Measurements from ENCODE around the gene SERPINA10.

SERPINA10 gene, protein sequence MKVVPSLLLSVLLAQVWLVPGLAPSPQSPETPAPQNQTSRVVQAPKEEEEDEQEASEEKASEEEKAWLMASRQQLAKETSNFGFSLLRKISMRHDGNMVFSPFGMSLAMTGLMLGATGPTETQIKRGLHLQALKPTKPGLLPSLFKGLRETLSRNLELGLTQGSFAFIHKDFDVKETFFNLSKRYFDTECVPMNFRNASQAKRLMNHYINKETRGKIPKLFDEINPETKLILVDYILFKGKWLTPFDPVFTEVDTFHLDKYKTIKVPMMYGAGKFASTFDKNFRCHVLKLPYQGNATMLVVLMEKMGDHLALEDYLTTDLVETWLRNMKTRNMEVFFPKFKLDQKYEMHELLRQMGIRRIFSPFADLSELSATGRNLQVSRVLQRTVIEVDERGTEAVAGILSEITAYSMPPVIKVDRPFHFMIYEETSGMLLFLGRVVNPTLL

DNA sequence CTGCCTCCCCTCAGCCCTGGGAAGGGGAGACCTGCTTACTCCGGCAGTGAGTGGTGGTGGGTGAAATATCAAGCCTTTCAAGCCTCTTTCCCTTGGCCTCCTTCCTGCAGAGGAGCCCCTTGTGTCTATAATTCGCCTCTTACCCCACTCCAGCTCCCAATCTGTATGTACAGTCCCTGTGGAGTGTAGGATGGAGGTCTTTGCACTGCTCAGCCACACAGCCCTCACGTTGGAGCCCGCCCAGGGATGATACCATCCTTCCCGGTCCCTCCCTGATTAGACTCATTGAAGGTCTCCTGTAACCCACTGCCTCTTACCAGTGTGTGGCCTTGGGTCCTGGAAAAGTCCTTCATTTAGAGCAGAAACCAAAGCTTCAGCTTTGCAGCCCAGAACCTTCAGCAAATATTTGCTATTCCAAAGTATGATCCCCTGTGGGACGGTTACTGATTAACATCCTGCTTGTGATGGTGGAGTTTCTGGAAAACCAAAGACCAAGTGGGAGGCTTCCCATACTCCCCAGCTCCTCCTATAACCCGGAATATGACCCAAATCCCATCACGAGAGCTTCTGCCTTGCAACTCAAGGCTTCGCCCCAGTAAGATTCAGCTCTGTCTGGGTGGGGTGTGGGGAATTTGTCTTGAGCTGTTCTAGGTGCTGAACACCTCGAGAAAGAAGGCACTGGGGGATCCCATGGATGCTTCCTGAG is at the start of gene SERPINA10:
SERPINA10 (minus strand) TSS at position 397 of the 706 bp plus-strand sequence. CDS start 2,675 bp downstream, outside the sequence.
- no peak for DNase-seq (ENCODE audit: low read depth in 2 of 2)

DNA sequence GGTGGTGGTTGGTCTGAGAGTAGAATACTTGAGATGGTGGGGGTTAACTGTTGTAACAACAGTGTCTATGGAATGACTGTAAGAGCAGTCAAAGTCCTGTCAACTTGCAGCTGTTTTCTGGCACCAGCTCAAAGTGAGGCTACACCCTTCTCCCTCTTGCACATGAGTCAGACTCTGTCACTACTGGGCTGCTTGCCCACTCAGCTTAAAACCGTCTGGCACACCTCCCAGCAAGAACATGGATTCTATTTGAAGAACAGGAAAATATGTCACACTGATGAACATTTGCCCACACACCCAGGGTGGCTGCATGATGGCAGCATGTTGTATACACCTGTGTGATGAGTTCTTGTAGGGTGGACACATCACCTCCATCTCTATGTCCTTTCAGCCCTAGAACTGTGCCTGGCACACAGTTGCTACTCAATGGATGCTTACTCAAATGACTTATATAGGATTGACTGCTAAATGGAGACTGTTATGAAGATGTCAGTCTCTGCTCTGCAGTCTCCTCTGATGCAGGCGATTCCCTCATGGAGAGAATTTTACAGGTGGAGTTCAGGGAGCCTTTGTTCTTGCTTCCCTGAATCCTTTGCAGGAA is 49.4 kb upstream of the SERPINA10 start:
- DNase-seq (ENCODE audit: low read depth in 2 of 2) = no peak

DNA sequence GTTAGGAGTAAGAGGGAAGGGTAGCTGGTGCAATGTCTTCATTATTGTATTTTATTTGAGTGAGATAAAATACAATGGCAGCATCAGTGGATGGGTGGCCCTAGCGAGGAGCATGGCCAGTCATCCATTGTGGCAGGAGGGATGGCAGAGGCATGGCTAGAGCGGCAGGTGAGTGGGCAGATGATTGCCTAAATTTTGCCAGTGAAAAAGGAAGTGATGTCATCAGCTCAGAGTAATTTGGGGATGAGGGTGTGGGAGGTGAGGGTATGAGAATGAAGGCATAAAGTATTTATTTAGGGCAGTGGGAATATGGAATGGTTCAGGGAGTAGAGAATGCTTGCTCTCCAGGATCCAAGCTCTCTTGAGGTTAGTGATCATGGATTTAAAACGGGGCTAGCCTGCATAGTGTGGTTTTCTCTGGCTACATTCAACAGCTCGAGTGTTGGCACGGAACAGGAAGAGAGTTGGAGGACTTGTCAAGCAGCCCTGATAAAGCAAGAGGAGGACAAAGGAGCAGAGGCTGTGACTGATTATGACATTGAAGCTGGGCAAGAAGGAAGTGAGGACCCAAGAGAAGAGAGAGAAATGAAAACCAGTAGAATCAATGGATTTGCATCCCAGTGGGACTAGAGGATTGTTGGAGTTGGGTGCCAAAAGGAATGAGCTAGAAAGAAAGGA is 48.7 kb upstream of the SERPINA10 start:
- DNase-seq (ENCODE audit: low read depth in 2 of 2) = no peak

DNA sequence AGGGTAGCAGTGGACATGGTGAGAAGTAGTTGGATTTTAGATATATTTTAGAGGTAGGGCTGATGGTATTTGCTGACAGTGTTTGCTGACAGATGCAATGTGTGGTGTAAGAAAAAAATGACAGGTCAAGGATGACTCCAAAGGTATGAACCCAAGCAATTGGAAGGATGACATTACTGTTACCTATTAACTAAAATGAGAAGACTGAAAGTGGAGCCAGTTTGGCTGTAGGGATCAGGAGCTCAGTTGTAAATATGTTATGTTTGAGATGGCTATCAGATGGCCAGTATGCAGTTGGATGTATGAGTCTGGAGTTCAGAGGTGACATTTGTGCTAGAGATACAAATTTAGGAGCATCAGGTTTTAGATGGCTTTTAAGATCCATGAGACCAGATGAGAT is 47.5 kb upstream of the SERPINA10 start:
- no peak for DNase-seq (ENCODE audit: low read depth in 2 of 2)

DNA sequence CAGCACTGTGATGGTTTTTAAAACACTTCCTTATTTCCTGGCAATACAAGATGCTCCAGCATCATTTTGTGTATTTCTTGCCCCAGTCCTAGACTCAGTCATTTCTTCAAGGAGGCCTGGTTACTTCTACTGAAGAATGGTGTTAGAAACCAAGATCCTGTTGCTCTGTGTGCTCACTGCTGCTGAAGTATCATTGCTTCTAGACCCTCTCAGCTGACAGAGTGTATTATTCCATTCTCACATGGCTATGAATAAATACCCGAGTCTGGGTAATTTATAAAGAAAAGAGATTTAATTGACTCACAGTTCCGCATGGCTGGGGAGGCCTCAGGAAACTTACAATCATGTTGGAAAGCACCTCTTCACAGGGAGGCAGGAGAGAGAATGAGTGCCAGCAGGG is 45.0 kb upstream of the SERPINA10 start:
- no peak for DNase-seq (ENCODE audit: low read depth in 2 of 2)

- no peak for DNase-seq (ENCODE audit: low read depth in 2 of 2)
Measured at GRCh38 chr14:94337274-94337673, 44.2 kb upstream of the SERPINA10 start.

- no peak for DNase-seq (ENCODE audit: low read depth in 2 of 2)
Measured at GRCh38 chr14:94334872-94335271, 41.8 kb upstream of the SERPINA10 start.

DNA sequence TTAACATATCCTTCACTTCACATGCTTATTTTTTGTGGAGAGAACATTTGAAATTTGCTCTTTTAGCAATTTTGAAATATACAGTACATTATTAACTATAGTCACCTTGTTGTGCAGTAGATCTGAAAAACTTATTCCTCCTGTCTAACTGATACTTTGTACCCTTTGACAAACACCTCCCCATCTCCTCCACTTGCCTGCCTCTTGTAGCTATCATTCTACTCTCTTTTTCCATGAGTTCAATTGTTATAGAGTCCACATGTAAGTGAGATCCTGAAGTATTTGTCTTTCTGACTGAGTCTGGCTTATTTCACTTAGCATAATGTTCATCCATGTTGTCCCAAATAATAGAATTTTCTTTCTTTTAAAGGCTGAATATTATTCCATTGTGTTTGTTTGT is 39.5 kb upstream of the SERPINA10 start:
- DNase-seq (ENCODE audit: low read depth in 2 of 2) = no peak

DNA sequence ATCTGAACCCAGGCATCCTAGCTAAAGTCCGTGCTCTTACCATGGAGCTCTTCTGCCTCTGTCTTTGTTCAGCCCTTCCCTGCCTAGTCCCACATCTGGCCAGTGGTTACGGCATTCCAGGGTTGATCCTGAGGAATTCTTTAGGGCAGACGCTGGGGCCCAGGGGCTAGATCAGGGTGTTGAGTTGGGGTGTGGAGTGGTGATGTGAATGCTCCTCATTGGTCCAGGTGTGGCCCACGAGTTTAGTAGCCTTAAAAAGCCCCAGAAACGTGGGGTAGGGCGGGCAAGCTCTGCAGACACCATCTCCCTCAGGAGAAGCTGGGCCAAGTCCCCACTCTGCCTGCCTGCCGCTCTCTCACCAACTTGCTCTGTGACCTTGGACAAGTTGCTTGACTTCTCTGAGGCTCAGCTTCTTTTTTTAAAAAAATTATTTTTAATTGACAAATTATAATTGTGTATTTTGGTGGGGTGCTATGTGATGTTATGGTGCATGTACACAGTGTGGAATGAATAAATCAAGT is 39.1 kb upstream of the SERPINA10 start:
- DNase-seq (ENCODE audit: low read depth in 2 of 2) = no peak

DNA sequence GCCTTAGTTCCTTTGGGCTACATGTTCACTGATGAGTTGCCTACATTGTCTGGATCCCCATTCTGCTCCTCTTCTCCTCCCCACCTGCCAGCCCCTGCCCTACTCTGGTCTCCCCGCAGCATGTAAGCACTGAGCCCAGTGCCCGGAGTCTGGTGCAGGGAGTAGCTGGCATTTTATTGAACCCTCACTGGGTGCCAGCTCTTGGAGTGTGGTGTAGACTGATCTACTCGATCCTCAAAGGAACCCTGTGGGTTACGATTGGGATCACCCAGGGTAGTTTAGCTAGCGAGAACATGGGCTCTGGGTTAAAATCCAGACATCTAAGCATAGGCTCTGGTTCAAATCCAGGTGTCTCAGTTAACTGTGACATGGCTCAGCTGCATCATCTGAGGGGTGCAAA is 38.4 kb upstream of the SERPINA10 start:
- DNase-seq (ENCODE audit: low read depth in 2 of 2) = no peak

DNA sequence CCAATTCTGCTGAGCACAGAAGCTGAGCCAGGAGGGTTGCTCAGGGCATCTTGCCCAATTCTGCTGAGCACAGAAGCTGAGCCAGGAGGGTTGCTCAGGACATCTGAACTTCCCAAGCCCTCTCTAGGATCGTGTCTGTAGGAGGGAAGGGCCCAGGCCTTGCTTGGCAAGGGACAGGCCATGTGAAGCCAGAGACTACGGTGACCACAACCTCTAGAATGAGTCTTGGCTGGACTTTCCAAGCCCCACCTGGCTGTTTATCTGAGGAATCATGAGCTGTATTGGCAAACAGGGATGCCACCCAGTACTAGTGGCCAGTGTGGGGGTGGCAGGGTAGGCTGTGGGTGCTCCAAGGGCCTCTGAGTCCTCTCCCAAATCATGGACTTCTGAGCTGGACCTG is 37.8 kb upstream of the SERPINA10 start:
- DNase-seq (ENCODE audit: low read depth in 2 of 2) = no peak

GRCh38 chr14:94330432-94330831 is 37.4 kb upstream of the SERPINA10 start:
- no peak for DNase-seq (ENCODE audit: low read depth in 2 of 2)

DNA sequence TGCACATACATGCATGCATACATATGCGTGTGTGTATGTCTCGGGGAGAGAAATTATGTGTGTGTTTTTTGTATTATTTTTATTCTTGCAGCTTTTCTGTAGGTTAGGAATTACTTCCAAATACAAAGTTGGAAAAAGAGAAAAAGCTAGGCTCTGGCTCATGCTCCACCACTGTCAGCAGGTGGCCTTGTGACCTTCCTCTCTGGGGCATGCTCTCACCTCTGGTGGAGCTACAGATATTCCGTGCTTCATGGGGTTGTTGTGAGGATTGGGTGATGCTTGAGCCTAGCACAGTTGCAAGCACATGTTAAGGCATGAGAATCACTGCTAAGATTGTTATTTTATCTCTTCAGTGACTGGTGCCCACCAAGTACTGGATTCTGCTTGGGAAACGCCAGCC is 36.8 kb upstream of the SERPINA10 start:
- no peak for DNase-seq (ENCODE audit: low read depth in 2 of 2)

DNA sequence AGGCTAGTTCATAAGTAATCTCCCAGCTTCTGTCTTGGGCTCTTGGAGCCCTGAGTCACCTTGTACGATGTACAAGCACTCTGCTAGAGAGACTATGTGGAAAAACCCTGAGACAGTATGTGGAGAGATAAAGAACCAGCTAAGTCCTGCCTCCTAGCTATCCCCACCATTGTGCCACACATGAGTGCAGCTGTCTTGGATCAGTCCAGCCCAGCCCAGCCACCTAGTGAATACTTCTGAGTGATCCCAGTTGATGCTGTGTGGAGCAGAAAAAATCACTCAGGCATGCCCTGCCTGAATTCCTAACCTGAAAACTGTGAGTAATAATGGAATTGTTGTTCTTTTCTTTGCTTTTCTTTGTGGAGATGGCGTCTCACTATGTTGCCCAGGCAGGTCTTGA is 35.1 kb upstream of the SERPINA10 start:
- DNase-seq (ENCODE audit: low read depth in 2 of 2) = no peak

GRCh38 chr14:94322648-94323570 is 29.8 kb upstream of the SERPINA10 start, which contains the start of gene SERPINA6:
SERPINA6 (minus strand) TSS chr14:94323336; CDS start chr14:94314648, 8,688 bp downstream.
- DNase-seq (ENCODE audit: low read depth in 2 of 2) = no peak

GRCh38 chr14:94321421-94322271 is 28.6 kb upstream of the SERPINA10 start:
- no peak for DNase-seq (ENCODE audit: low read depth in 2 of 2)

DNA sequence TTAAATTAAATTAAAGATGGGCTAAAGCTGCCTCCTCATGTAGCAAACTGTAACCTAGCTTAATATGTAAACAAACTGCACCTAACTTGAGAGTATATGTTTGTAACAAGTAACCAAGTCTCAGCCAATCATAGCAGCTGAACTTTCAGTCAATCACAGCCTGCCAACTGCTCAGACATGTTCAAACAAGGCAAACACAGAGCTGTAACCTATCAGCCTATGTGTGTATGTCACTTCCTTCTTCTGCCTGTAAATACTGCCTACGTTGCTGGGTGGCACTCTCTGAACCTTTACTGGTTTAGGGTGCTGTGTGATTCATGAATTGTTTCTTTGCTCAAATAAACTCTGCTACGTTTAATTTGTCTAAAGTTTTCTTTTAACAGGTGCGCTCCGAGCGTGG is 27.2 kb upstream of the SERPINA10 start:
- DNase-seq (ENCODE audit: low read depth in 2 of 2) = no peak

DNA sequence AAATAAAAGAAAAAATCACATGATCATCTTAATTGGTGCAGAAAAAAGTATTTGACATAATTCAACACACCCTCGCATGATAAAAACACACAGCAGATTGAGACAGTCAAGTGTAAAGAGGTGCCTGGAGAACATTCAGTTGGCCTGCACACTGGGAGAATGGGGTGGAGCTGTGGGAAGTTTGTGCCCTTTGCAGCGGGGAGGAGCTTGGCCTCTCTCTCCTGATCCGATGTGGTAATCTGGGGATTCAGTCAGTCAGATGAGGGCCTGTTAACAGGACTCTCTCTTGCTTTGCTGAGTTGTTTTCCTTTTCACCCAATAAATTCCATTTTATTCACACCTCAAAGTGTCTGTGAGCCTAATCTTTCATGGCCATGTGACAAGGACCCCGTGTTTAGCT is 24.2 kb upstream of the SERPINA10 start:
- DNase-seq (ENCODE audit: low read depth in 2 of 2) = no peak

GRCh38 chr14:94316692-94317091 is 23.6 kb upstream of the SERPINA10 start:
- no peak for DNase-seq (ENCODE audit: low read depth in 2 of 2)

DNA sequence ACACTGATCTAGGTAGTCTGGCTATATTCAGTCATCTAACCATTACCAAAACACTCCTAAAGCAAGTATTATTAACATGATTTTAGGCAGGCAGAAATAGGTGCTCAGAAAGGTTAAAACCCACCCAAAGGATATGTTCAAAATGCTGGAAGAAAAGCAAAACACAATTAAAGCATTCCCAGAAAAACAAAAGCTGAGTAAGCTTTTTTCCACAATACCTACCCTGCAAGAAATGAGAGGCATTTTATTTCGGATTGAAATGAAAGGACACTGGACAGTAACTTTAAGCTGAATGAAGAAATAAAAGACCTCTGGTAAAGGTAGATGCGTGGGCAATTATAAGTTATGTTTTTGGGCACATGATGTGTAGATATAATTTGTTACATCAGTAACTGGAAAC is 21.8 kb upstream of the SERPINA10 start:
- DNase-seq (ENCODE audit: low read depth in 2 of 2) = no peak
